UCSD-AML1 (cell line): ENCODE measurements around the gene MIS18A.

Experiments
- DNase-seq: peaks from one replicate; lab custom pipeline; 2025; ENCODE audit not compliant: unreplicated experiment; lab: John Stamatoyannopoulos, UW

The MIS18A gene

DNA sequence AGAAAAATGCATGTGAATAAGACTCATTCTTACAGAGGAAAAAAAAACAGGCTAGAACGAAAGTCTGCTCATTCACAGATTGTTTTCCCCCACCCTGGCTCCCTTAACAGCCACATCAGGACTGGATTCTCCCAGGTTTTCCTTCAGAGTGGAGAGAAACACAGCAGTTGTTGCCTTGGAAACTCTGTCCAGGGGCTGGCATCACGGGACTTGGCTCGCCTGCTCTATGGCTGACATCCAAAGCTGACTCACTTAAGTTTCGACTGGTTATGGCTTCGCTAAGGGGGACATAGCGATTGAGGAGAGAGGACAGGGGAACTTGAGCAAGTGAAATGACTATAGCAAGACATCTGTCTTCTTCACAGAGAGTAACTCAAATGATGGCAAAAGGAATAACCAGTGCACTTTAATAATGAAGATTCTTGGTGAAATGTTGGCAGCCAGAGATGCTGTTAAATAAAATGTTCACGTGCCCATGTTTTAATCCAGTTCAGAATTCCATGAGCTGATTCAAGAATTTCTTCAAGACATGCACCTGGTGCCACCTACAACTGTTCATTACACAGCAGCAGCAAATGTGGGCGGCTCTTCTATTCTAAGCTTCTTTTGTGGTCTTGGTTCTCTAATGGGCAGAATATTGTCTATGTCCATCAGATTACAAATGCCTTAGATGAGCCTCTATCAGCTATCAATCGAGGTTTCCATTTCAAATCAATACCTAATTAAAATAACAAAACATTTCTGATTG lies 21.8 kb downstream of the MIS18A start:
- DNase-seq, result no peak

DNA sequence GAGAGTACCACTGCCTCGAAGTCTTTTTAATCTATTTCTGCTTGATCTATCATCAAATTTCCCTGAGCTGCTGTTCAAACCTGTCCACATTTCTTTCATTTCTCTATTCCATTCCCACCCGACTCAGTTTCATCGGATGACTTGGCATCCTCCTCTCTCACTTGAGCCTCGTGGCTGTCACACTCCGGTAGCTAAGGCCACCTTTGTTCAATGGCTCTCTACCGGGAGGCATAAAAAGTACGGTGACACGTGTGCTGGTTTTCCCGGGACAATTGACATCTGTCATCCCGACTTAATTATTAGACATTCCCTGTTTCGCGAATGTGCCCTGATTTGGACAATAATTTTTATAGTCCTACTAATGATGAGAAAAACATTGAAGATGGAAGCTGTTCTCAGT lies 22.6 kb downstream of the MIS18A start:
- no peak for DNase-seq

DNA sequence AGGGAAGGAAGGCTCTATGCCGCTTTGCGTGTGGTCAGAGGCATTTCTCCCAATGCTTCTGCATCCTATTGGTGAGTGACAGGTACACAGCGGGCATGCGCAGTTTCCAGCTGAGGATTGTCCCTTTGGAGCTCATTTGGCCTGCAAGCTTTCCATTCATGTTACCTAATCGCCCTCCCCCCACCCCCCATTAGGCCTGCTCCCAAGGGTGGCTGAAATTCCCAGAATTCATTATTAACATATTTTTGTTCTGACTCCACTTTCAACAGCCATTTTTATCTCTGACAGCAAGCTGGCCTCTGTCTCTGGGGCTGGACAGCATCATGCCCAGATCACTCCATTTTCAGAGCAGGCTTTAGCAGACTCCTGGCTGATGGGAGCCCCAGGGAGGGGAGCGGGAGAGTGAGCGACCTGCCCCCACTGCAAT lies 25.6 kb downstream of the MIS18A start:
- DNase-seq, result no peak

DNA sequence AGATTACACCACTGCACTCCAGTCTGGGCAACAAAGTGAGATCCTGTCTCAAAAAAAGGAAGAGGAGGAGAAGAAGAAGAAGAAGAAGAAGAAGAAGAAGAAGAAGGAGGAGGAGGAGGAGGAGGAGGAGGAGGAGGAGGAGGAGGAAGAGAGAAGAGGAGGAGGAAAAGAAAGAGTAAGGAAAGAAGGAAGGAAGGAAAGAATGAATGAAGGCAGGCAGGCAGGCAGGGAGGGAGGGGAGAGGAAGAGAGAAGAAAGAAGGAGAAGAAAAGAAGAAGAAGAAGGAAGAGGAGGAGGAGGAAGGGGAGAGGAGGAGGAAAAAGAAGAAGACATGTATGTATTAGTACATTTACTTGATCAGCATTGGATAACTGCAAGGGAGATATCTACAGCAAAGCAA lies 26.7 kb downstream of the MIS18A start:
- no peak for DNase-seq

DNA sequence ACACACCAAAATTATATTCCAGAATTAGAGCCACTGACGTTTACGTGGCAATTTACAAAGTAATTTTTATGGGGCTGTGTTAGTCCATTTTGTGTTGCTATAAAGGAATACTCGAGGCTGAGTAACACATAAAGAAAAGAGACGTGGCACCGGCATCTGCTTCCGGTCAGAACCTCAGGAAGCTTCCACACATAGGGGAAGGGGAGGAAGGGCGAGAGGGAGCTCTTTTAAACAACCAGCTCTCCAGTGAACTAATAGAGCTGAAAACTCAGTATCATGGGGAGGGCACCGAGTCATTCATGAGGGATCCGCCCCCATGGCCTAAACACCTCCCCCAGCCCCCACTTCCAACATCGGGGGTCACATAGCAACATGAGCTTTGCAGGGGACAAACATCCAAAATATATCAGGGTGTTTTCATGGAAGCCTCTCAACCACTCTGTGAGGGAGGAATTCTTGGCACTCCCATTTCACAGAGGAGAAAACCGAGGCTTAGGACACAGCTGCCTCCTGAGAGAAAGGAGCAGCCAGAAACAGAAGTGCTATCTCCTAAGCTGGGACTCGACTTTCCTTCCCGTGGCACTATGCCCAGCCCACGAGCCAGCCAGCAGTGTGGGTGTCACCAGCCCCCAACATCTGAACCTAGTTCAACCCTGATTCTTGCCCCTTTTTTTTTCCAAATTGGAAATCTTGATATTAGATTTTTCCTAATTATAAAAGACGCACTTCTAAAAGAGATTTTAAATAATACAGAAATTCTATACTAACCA lies 29.2 kb downstream of the MIS18A start:
- DNase-seq, result no peak

DNA sequence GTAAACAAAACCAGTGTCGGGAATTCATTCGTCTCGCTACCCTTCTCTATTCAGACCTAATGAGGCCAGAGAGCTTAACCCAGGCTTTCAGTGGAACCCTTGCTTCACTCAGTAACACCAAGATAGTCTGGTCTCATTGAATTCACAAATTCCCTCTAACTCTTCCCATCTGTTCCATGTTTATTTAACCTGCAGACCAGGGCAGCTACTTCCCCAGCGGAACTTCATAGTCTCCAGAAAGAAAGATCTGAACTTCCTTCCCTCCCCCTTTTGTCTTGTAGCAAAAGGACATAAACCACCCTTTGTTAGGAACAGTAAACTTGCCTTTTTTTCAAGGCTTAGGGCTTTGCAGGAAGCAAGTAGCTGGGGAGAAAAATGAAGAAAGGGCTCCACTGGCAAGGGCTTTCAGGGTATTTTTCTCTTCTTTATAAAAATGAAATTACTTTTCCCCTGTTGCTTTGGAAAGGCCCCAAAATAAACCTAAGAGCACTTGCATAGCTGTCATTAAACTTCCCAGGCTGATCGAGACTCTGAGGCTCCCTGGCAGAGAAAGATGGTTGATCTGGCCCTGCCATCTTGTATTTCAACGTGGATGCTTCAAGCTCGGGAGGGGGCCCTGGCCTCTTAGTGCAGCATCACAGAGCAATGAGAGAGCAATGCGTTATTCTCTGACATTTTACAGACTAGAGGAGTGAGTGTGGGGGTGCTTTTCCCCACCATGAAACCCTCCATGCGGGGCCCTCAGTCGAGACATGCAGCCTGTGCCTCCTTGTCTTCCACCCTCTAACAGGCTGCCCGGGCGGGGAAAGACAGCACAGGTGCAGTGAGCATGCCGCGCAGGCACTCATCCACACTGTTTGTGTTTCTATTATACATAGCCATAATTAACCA lies 30.0 kb downstream of the MIS18A start:
- DNase-seq, result no peak

DNA sequence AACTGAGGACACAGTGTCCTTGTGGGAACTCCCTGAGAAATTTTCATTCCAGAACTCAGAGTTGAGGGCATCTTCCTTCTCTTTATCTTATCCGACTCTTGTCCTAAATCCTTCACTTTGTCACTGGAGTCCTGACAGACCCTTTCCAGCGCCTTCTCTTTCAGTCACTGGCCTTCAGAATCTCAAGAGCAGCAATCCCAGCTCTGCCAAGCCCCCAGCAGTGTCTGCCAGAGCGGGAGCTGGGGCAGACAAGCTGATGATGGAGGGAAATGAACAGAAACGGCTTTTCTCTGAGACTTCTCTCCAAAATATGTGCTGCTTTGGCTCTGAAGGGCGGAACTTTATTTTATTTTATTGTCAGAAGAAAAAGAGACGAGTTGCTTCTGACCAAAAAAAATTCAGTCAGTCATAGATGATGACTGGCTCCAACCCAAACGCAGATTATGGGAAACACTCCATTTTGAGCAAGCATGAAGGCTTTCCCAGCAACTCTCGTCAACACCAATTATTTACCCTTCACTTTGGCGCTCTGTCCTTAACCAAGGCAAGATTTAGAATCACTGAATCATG lies 32.2 kb downstream of the MIS18A start:
- no peak for DNase-seq

DNA sequence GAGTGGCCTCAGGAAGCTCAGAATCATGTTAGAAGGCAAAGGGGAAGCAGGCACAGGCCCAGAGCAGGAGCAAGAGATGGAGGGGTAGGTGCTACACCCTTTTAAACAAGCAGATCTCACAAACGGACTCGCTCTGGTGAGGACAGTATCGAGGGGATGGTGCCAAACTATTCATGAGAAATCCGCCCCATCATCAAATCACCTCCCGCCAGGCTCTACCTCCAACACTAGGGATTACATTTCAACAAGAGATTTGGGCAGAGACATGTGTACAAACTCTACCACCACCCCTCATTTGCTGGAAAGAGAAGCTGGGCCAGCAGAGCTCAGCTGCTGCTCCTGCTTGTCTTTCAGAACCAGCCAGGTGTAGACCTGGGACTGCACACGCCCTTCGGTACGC lies 32.9 kb downstream of the MIS18A start:
- no peak for DNase-seq

DNA sequence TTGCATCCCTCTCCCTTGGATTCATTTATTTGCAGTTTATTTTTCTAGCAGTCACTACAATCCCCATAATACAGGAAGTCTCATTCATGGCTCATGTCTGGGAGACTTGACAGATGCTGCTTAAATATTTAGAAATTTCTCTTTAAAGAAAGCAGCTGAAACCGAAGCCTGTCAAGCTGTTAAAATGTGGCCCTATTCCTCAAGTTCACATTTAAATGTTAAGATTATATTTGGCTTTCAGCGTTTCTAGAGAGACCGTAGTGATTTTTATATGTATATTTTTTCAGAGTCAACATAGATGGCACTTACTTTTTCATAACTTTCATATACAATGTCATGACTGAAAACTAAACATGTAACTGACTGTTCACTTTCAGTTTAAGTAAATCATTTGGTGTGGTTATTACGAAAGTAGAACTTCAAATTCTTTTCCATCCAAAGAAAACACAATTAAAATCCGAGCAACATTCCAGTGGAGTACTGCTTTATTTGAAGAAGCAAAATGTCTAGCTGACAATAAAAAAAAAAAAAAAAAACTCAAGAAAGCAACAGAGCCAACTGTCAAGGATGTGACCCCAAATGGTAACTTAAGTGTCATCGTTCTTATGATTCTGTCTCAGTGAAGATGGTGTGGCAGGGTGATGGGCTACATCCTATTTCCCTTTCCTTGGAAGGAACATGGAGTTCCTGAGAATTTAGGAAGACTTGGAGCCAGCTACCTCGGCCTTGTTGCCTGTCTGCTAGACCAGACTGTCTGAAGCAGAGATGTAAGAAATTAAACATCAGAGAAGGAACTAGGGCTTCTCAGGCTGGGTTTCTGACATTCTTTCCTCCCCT lies 37.8 kb downstream of the MIS18A start:
- DNase-seq, result no peak

DNA sequence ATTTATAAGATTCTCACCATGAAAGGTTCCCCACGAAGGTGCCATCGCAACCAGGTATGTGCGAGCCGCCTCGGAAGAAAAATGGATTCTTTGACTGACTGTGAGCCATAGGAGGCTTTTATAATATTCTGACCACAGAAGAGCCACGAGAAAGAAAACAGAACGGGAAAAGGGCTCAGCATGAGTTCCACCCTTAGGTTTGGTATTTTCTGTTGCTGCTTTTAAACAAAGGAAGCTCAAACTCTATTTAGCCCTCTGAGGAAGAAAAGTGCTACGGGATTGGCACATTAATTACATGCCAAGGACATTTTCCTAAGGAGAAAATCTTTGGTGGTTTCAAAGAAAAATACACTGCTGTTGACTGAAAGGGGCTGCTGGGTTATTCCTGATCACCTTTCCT lies 39.3 kb downstream of the MIS18A start:
- no peak for DNase-seq

DNA sequence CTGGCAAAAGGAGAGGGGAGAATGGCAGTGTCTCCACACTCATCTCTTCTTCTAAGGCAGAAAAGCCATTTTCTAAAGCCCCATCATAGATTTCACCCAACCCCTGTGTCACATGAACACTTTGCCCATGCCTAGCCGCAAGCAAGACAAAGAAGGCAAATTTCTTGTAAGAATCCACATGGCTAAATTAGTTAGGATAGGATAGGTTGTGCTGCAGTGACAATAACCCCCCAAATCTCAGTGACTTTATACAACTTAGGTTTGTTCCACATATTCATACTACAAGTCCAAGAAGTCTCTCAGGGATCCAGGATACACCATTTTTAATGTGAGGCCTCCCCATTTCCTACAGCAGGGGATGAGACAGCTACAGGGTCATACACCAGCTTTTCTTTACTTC lies 40.8 kb downstream of the MIS18A start:
- DNase-seq, result no peak

DNA sequence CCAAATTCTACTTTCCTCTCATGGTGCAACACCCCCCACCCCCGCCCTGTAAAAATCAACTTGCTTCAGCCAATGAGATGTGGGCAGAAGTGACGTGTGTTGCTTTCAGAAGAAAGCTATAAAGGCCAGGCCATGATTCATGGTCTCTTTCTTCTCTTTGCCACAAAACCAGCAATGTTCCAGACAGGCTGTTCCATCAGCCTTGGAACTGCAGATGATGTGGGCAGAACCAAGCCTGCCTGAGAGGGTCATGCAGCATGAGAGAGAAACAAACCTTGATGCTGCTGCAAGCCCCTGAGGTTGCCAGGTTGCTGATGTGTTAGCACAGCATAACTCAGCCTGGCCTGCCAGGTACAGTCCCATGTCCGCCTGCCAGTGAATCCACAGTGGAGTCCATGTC lies 41.8 kb downstream of the MIS18A start:
- no peak for DNase-seq

DNA sequence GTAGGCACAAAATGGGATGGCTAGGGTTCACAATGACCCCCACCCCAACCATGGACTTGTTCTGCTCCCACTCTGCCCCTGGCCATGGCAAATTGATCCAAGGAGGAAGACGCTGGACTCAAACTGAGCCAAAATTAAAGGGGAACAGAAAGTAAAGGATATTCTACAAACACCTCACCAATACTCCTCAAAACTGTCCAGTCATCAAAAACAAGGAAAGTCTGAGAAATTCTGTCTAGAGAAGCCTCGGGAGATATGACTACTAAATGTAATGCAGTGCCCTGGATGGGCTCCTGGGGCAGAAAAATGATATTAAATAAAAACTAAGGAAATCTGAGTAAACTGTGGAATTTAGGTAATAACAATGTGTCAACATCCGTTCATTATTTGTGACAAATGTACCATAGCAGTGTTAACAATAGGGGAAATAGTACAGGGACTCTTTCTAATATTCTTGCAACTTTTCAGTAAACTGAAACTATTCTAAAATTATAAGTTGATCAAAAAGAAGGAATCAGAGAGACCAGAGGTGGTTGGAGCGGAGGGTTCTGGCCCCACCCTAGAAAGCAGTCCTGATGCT lies 45.0 kb downstream of the MIS18A start:
- DNase-seq, result no peak

DNA sequence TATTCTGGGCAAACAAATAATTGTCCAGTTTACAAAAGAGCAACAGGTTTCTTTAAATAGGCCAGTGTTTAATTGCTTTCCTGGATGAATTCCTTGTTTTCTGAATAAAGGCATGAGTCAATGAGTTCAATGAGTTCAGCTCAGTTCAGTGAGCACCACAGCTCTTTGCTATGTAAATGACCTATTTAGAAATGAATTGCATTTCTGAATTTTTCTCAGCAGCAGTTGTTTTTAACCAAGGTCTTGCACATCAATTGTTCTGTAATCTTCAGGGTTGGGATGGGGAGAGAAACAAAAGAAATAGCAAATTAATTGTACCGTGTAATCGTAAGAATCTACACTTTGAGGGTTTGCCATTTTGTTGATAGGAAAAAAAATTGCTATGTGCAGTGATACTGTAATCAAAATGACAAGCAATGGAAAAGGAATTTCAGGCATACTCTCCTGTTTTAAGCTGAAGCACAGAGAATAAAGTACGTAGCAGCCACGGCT lies 45.7 kb downstream of the MIS18A start:
- DNase-seq, result no peak

DNA sequence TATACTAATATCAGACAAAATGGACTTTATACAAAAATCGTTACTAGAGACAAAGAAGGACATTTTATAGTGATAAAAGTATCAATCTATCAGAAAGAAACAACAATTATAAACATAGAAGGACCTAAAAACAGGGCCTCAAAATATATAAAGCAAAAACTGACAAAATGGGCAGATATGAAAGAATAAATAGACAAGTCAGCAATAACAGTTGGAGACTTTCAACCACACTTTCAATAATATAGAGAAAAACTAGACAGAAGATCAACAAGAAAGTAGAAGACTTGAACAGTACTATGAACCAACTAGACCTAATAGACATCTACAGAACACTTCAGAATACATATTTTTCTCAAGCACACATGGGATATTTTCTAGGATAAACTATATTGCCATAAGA lies 52.4 kb downstream of the MIS18A start:
- no peak for DNase-seq
